Uterus (tissue), 4 donors: ENCODE data around the gene RAB3IL1. TPM values are rescaled to one million over a fixed set of nuclear protein-coding genes. Genes with fewer than 3 reads are reported as not detected.

Source experiments
- DNase-seq, 2 donors: peaks; one replicate each; pipeline ENCODE4 v3.0.0-alpha.2; 2019 to 2020
- H3K27ac ChIP-seq, 2 donors: fragments of 200-600 bp; sonication (generic); 1 replicate in 1 of 2; 2 replicates in 1 of 2; pipeline ENCODE4 v1.5.1; 2016 to 2018
- H3K27me3 ChIP-seq, 2 donors: fragments of 200-600 bp; sonication (generic); one replicate each; pipeline ENCODE4 v1.5.1; 2018 to 2019; ENCODE audit warnings: control low read depth in 1 of 2
- H3K36me3 ChIP-seq, 2 donors: fragments of 200-600 bp; sonication (generic); one replicate each; pipeline ENCODE4 v1.5.1; 2019; ENCODE audit warnings: control low read depth in 1 of 2
- H3K4me1 ChIP-seq, 2 donors: fragments of 200-600 bp; sonication (generic); one replicate each; pipeline ENCODE4 v1.5.1; 2018 to 2019; ENCODE audit warnings: control low read depth in 1 of 2
- H3K4me3 ChIP-seq, 2 donors: fragments of 200-600 bp; sonication (generic); 1 replicate in 1 of 2; 2 replicates in 1 of 2; pipeline ENCODE4 v1.5.1; 2018 to 2019; ENCODE audit warnings: mild to moderate bottlenecking in 1 of 2
- H3K9me3 ChIP-seq, 2 donors: fragments of 200-600 bp; sonication (generic); one replicate each; pipeline ENCODE4 v1.5.1; 2019; ENCODE audit warnings: control low read depth in 1 of 2
- CTCF ChIP-seq, 4 experiments: fragments of 200-600 bp in 2 of 4; fragments of 450-650 bp in 2 of 4; sonication (generic) in 2 of 4; IDR thresholded peaks; one replicate each; pipeline ENCODE4 v1.5.1; 2016 to 2019; ENCODE audit warnings: antibody characterized with exemption in 4 of 4, mild to moderate bottlenecking in 2 of 4, moderate library complexity in 1 of 4
- POLR2A ChIP-seq, 2 donors: fragments of 450-650 bp; IDR thresholded peaks; one replicate each; pipeline ENCODE4 v1.6.1; 2016; ENCODE audit warnings: antibody characterized with exemption in 2 of 2, mild to moderate bottlenecking in 1 of 2, moderate library complexity in 1 of 2
- intact Hi-C: fragments of 100-400 bp; cut with DNase I; formaldehyde crosslinking; loops from one replicate; pipeline ENCODE4 v1.15.1; 2023; ENCODE audit warnings: low total_unique reads
- total RNA-seq, 4 donors: library from RNA; depleted of rRNA in 3 of 4; stranded (reverse); fragments of >200 nt in 3 of 4; gene quantifications; one replicate each; pipeline versions ENCODE4 v1.1.0 to v1.2.4, GENCODE V29; 2014 to 2023
- donor health status: DM: yes; HTN: yes; CAD: no.

RAB3IL1 gene
- total RNA-seq, 4 donors from 2014 or later: 12.6 to 60.3 (median 26.8) TPM

- Histone ChIP-seq H3K4me1 (no peaks in the 10 kb centered on the region), H3K4me3 (no peak overlapping the region), H3K27ac (no peak overlapping the region), H3K27me3 (no peaks in the 10 kb centered on the region), H3K36me3 (no peaks in the 10 kb centered on the region), H3K9me3 (no peaks in the 10 kb centered on the region)
- TF ChIP-seq CTCF (IDR thresholded peaks at IDR 0.05) (no peak), POLR2A (IDR thresholded peaks at IDR 0.05) (no peak)
- no peak for DNase-seq
- intact Hi-C loops: no loop called here
Observed at GRCh38 chr11:61855939-61856680, 61.3 kb downstream of the RAB3IL1 start.

- Histone ChIP-seq H3K4me3 (no peak overlapping the region), H3K27ac (no peak overlapping the region), H3K4me1 (no peaks in the 10 kb centered on the region), H3K9me3 (no peaks in the 10 kb centered on the region), H3K27me3 (no peaks in the 10 kb centered on the region), H3K36me3 (no peaks in the 10 kb centered on the region)
- intact Hi-C loops: no loop called here
- no peak for TF ChIP-seq CTCF (IDR thresholded peaks at IDR 0.05)
- TF ChIP-seq POLR2A (IDR thresholded peaks at IDR 0.05): no peak
- no peak for DNase-seq
Observed at GRCh38 chr11:61854966-61855714, 62.2 kb downstream of the RAB3IL1 start.

GRCh38 chr11:61854206-61854895 is 63.0 kb downstream of the RAB3IL1 start:
- intact Hi-C loops: no loop called here

GRCh38 chr11:61853698-61854169 is 63.6 kb downstream of the RAB3IL1 start:
- no peaks in the 10 kb centered on the region for H3K4me1 ChIP-seq
- no peak overlapping the region for H3K27ac ChIP-seq

More at GRCh38 chr11:61854206-61854895, 63.0 kb downstream of the RAB3IL1 start:
- TF ChIP-seq POLR2A (IDR thresholded peaks at IDR 0.05): no peak
- no peak for TF ChIP-seq CTCF (IDR thresholded peaks at IDR 0.05)
- DNase-seq: no peak
- H3K27ac ChIP-seq: no peak overlapping the region
- no peak overlapping the region for H3K4me3 ChIP-seq
- H3K4me1 ChIP-seq: no peaks in the 10 kb centered on the region
- H3K27me3 ChIP-seq: no peaks in the 10 kb centered on the region
- no peaks in the 10 kb centered on the region for H3K9me3 ChIP-seq
- H3K36me3 ChIP-seq: no peaks in the 10 kb centered on the region

More at GRCh38 chr11:61853698-61854169, 63.6 kb downstream of the RAB3IL1 start:
- H3K9me3 ChIP-seq: no peaks in the 10 kb centered on the region
- TF ChIP-seq CTCF (IDR thresholded peaks at IDR 0.05): no peak
- TF ChIP-seq POLR2A (IDR thresholded peaks at IDR 0.05): no peak
- no peaks in the 10 kb centered on the region for H3K36me3 ChIP-seq
- intact Hi-C loops: no loop called here
- DNase-seq: no peak
- H3K27me3 ChIP-seq: no peaks in the 10 kb centered on the region
- no peak overlapping the region for H3K4me3 ChIP-seq
